ENCODE measurements around the gene NR2C1. TPM values are rescaled to one million over a fixed set of nuclear protein-coding genes. Genes with fewer than 3 reads are reported as not detected.

Gene NR2C1
- total RNA-seq, 6 experiments from 2014 or later, result 19.0 to 40.2 (median 21.1) TPM

DNA sequence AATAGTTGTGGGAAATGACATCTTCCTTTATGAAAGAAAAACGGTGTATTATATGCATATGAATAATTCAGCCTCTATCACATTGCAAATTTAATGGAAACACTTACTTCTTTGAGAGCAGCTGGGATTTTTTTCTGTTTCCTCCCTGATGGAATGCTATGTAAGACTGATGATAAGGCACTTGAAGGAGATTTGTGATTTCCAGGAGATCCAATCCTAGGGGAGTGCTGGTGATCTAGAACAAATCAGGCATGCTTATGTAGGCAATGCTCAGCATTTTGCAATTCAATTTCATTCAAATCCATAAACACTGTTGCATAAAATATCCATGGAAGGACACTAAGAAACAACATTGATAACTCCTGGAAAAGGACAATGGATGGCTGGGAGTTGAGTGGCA, 16.0 kb upstream of the NR2C1 start:
- ATAC-seq (no peak), DNase-seq (no peak)
- Histone ChIP-seq H3K9me3 (no peaks in the 10 kb centered on the region), H3K27me3 (no peaks in the 10 kb centered on the region), H3K4me1 (peaks cover 0 to 3% (median 0%) of the 10 kb centered on the region in 4 donors), H3K4me3 (no peak overlapping the region), H3K36me3 (peaks cover 0 to 10% (median 0%) of the 10 kb centered on the region in 4 donors), H3K27ac (no peak overlapping the region)
- intact Hi-C loops (cut with DNase I), result no loop called here
- TF ChIP-seq POLR2A (IDR thresholded peaks at IDR 0.05), result no peak
- no peak for TF ChIP-seq CTCF (IDR thresholded peaks at IDR 0.05)
- WGBS (ENCODE audit: insufficient coverage, low coverage, low lambda C conversion rate, missing lambda C conversion rate), result 87% methylated on average over 1 of the region's 1 CpG

- no peak for ATAC-seq
- Histone ChIP-seq H3K36me3 (peaks cover 0 to 10% (median 0%) of the 10 kb centered on the region in 4 donors), H3K27me3 (no peaks in the 10 kb centered on the region), H3K4me3 (no peak overlapping the region), H3K27ac (no peak overlapping the region), H3K9me3 (no peaks in the 10 kb centered on the region), H3K4me1 (peaks cover 0 to 5% (median 2%) of the 10 kb centered on the region in 4 donors)
- no peak for DNase-seq
- WGBS (ENCODE audit: insufficient coverage, low coverage, low lambda C conversion rate, missing lambda C conversion rate), result 79% methylated on average over 3 of the region's 3 CpGs
- TF ChIP-seq POLR2A (IDR thresholded peaks at IDR 0.05) (no peak), CTCF (IDR thresholded peaks at IDR 0.05) (no peak)
- intact Hi-C loops (cut with DNase I), result no loop called here
These were observed 15.0 kb upstream of the NR2C1 start for GRCh38 chr12:95088379-95088778.

- ATAC-seq, result peak in 3 of 4 donors; percentile 31 to 62 (median 58)
- no peaks in the 10 kb centered on the region for H3K36me3 ChIP-seq
- DNase-seq, result no peak
- intact Hi-C loops (cut with DNase I), result no loop called here
- H3K27ac ChIP-seq, result no peak overlapping the region
- peaks cover 0 to 5% (median 2%) of the 10 kb centered on the region in 4 donors for H3K4me1 ChIP-seq
- TF ChIP-seq POLR2A (IDR thresholded peaks at IDR 0.05) (no peak), CTCF (IDR thresholded peaks at IDR 0.05) (no peak)
- no peak overlapping the region for H3K4me3 ChIP-seq
- no peaks in the 10 kb centered on the region for H3K27me3 ChIP-seq
- no peaks in the 10 kb centered on the region for H3K9me3 ChIP-seq
These were observed 12.2 kb upstream of the NR2C1 start for GRCh38 chr12:95085612-95086011.

GRCh38 chr12:95083938-95084337, 10.5 kb upstream of the NR2C1 start:
- TF ChIP-seq POLR2A (IDR thresholded peaks at IDR 0.05), result no peak
- TF ChIP-seq CTCF (IDR thresholded peaks at IDR 0.05), result no peak

DNA sequence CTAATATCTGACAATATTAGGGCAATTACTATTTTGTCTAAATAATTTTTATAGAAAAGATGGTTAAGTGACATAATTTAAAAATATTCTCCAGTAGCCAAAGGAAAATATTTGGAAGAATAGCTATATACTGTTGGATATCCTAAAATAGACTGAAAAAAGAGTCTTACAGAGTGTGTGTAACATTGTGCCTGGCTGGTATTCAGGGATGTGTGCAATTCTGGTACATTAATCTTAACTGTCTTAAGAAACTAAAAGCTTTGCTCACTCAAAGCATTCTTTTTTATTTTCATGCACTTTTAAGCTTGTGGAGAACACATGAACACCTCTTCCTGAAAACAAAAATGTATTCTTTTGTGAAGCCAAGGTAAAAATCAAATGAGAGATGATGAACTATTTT, 10.1 kb upstream of the NR2C1 start:
- Histone ChIP-seq H3K27ac (no peak overlapping the region), H3K27me3 (no peaks in the 10 kb centered on the region), H3K4me3 (no peak overlapping the region), H3K9me3 (no peaks in the 10 kb centered on the region), H3K4me1 (peaks cover 0 to 5% (median 2%) of the 10 kb centered on the region in 4 donors), H3K36me3 (no peaks in the 10 kb centered on the region)
- TF ChIP-seq POLR2A (IDR thresholded peaks at IDR 0.05) (no peak), CTCF (IDR thresholded peaks at IDR 0.05) (no peak)
- intact Hi-C loops (cut with DNase I), result no loop called here
- DNase-seq (no peak), ATAC-seq (no peak)

More at GRCh38 chr12:95083938-95084337, 10.5 kb upstream of the NR2C1 start:
- H3K27me3 ChIP-seq, result no peaks in the 10 kb centered on the region
- intact Hi-C loops (cut with DNase I), result no loop called here
- DNase-seq (no peak), ATAC-seq (peak; percentile 43 to 70 (median 54))
- H3K27ac ChIP-seq, result no peak overlapping the region
- H3K36me3 ChIP-seq, result no peaks in the 10 kb centered on the region
- no peaks in the 10 kb centered on the region for H3K9me3 ChIP-seq
- H3K4me1 ChIP-seq, result peaks cover 0 to 5% (median 2%) of the 10 kb centered on the region in 4 donors
- WGBS (ENCODE audit: insufficient coverage, low coverage, low lambda C conversion rate, missing lambda C conversion rate), result 38% methylated on average over 4 of the region's 4 CpGs
- H3K4me3 ChIP-seq, result no peak overlapping the region
